CD8-positive, alpha-beta memory T cell (primary cell): ENCODE data around the gene SH2D2A. TPM values are rescaled to one million over a fixed set of nuclear protein-coding genes. Genes with fewer than 3 reads are reported as not detected.

ENCODE experiments used
- CTCF ChIA-PET: fragments of 350-600 bp; sonication (Branson Sonifier 250); formaldehyde crosslinking; loops from one replicate; lab custom pipeline; 2021; ENCODE audit warnings: antibody characterized with exemption; lab: Charles Lee
- POLR2A ChIA-PET: fragments of 350-600 bp; sonication (Branson Sonifier 250); formaldehyde crosslinking; loops from one replicate; lab custom pipeline; 2021; ENCODE audit warnings: antibody characterized with exemption; lab: Charles Lee
- DNase-seq, 5 donors: peaks; one replicate each; pipeline versions ENCODE4 v3.0.0 to v3.0.0-alpha.2; 2020 to 2022; ENCODE audit warnings: mixed read lengths in 1 of 5
- H3K27ac ChIP-seq: one replicate; pipeline ENCODE4 v1.7.0; 2013; ENCODE audit warnings: low read depth, mild to moderate bottlenecking, low read length, moderate library complexity
- H3K27me3 ChIP-seq: 2 replicates; pipeline ENCODE4 v1.7.0; 2013; ENCODE audit warnings: low read length, mild to moderate bottlenecking; ENCODE audit not compliant: insufficient read depth, poor library complexity, severe bottlenecking
- H3K36me3 ChIP-seq: 2 replicates; pipeline ENCODE4 v1.7.0; 2013; ENCODE audit warnings: mild to moderate bottlenecking, low read length, moderate library complexity; ENCODE audit not compliant: insufficient read depth
- H3K4me1 ChIP-seq: 2 replicates; pipeline ENCODE4 v1.7.0; 2013; ENCODE audit warnings: mild to moderate bottlenecking, low read length, moderate library complexity; ENCODE audit not compliant: insufficient read depth
- H3K4me3 ChIP-seq: 2 replicates; pipeline ENCODE4 v1.7.0; 2013; ENCODE audit warnings: mild to moderate bottlenecking, low read length
- H3K9me3 ChIP-seq: 2 replicates; pipeline ENCODE4 v1.7.0; 2013; ENCODE audit warnings: mild to moderate bottlenecking, low read length
- H3K27ac Mint-ChIP-seq, 8 donors: one replicate each; pipeline ENCODE4 v1.8.0; 2020 to 2021; ENCODE audit warnings: mixed read lengths in 8 of 8, mild to moderate bottlenecking in 6 of 8, inconsistent platforms in 3 of 8, moderate library complexity in 3 of 8
- H3K27me3 Mint-ChIP-seq, 2 donors: one replicate each; pipeline ENCODE4 v1.8.0; 2020 to 2021; ENCODE audit warnings: mixed read lengths in 2 of 2, mild to moderate bottlenecking in 1 of 2, moderate library complexity in 1 of 2
- H3K36me3 Mint-ChIP-seq, 3 donors: one replicate each; pipeline ENCODE4 v1.8.0; 2020 to 2021; ENCODE audit warnings: mixed read lengths in 3 of 3, inconsistent platforms in 1 of 3, mild to moderate bottlenecking in 1 of 3
- H3K4me1 Mint-ChIP-seq, 3 donors: one replicate each; pipeline ENCODE4 v1.8.0; 2020 to 2021; ENCODE audit warnings: mixed read lengths in 3 of 3, inconsistent platforms in 1 of 3, mild to moderate bottlenecking in 1 of 3
- H3K4me3 Mint-ChIP-seq, 7 donors: one replicate each; pipeline ENCODE4 v1.8.0; 2020 to 2021; ENCODE audit warnings: mixed read lengths in 7 of 7, mild to moderate bottlenecking in 6 of 7, moderate library complexity in 4 of 7, inconsistent platforms in 2 of 7
- H3K9me3 Mint-ChIP-seq, 5 donors: one replicate each; pipeline ENCODE4 v1.8.0; 2020 to 2022; ENCODE audit warnings: mixed read lengths in 5 of 5, mild to moderate bottlenecking in 3 of 5, moderate library complexity in 2 of 5, inconsistent platforms in 1 of 5
- polyA plus RNA-seq: library from polyadenylated mRNA; unstranded; fragments of 300-500 nt; fragmentation: Illumina TruSeq; gene quantifications from one replicate; pipeline ENCODE4 v1.2.3, GENCODE V29; 2021
- total RNA-seq, 2 experiments: library from RNA; stranded (reverse); gene quantifications; one replicate each; pipeline ENCODE4 v1.2.3, GENCODE V29; 2021

SH2D2A gene
- total and polyA plus RNA-seq, 3 experiments from 2014 or later: 62.1 to 170 (median 163) TPM

DNA sequence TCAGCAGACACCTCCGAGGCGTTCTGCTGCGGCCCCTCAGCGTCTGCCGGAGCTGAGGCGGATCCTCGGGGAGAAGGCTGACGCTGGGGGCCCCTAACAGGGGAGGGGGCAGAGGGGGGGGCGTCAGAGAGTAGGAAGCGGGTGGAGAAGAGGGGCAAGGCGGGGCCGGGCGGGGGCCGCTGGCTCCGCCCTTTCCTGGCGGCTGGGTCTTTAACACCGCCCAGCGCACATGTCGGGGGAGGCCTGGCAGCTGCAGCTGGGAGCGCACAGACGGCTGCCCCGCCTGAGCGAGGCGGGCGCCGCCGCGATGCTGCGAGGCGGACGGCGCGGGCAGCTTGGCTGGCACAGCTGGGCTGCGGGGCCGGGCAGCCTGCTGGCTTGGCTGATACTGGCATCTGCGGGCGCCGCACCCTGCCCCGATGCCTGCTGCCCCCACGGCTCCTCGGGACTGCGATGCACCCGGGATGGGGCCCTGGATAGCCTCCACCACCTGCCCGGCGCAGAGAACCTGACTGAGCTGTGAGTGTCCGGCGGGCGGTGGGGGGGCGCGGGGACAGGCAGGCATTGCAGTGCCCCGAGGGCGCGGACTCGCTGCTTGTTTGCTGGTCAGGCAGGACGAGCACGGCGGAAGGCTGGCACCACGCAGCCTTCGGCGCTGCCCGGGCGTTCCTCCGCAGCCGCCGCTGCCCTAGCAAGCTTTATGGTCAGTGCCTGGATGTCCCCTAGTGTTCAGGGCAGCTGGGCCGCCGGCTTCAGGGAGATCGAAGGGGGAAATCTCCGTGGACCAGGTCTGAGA, 44.2 kb upstream of the SH2D2A start, which contains the start of gene NTRK1:
Gene NTRK1 (plus strand): TSS at position 238 of the 796 bp plus-strand sequence. CDS start 70 bp downstream, at position 308.
- Mint-ChIP-seq H3K4me3 (peak within 1 kb of the TSS; percentile 74 to 90 (median 81)), H3K9me3 (no peaks in the 10 kb centered on the region), H3K4me1 (peaks cover 18 to 38% (median 24%) of the 10 kb centered on the region in 3 donors), H3K27ac (peak within 1 kb of the TSS in 5 of 8 donors; percentile 14 to 91 (median 52)), H3K36me3 (no peaks in the 10 kb centered on the region), H3K27me3 (peaks cover 45 to 68% of the 10 kb centered on the region in 2 donors)
- peak within 1 kb of the TSS; percentile 64 for H3K4me3 ChIP-seq
- H3K27me3 ChIP-seq: peaks cover 40% of the 10 kb centered on the region
- H3K4me1 ChIP-seq: peaks cover 21% of the 10 kb centered on the region
- no peaks in the 10 kb centered on the region for H3K9me3 ChIP-seq
- H3K36me3 ChIP-seq: no peaks in the 10 kb centered on the region
- no peak within 1 kb of the TSS for H3K27ac ChIP-seq
- ChIA-PET POLR2A (interaction anchor here (0.6 to 2.6 kb wide), 10 partner anchors 12 to 140 kb away, joined by 3 to 16 read pairs (median 3); partner anchors contain the start of genes METTL25B and SH2D2A), CTCF (interaction anchor here (0.9 to 6.4 kb wide), 34 partner anchors 8 to 415 kb away, joined by 3 to 146 read pairs (median 6); partner anchors contain the start of genes CRABP2, HDGF, ISG20L2 and METTL25B)
- DNase-seq: peak; percentile 46 to 74 (median 51)

DNA sequence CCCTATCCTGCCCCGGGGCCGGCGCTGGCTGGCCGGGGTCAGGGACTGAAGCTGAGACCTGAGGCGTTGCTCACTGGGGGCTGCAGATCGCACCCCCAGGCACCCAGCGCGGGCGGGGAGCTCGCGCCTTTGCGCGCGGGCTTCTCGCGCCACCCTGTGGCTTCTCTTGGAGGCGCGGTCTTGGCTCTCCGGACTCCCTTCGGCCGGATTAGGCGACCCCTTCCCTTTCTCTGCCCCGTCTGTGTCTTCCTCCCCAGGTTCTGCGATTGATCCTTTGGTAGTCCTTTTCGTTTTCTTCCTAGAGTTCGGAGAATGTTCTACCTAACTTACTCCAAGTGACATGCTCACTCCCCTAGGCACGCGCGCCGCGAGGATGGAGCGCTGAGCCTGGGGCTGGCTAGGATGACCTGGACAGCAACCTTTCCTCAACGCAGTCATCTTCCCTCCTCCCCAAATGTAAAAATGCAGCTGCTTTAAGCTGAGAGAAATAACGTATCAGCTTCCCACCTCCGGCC, 43.5 kb upstream of the SH2D2A start:
- Histone ChIP-seq H3K9me3 (no peaks in the 10 kb centered on the region), H3K36me3 (no peaks in the 10 kb centered on the region), H3K4me3 (peak overlapping the region; percentile 64), H3K27me3 (peaks cover 40% of the 10 kb centered on the region), H3K4me1 (peaks cover 21% of the 10 kb centered on the region), H3K27ac (no peak overlapping the region)
- ChIA-PET POLR2A (interaction anchor here (0.6 to 2.6 kb wide), 10 partner anchors 11 to 132 kb away, joined by 3 to 16 read pairs (median 3); partner anchors contain the start of genes METTL25B and SH2D2A), CTCF (interaction anchor here (0.6 to 6.4 kb wide), 41 partner anchors 9 to 414 kb away, joined by 3 to 146 read pairs (median 6); partner anchors contain the start of genes CRABP2, ISG20L2, METTL25B and MRPL24)
- peak; percentile 46 to 71 (median 49) for DNase-seq
- Mint-ChIP-seq H3K4me1 (peaks cover 14 to 36% (median 19%) of the 10 kb centered on the region in 3 donors), H3K4me3 (peak overlapping the region; percentile 74 to 90 (median 81)), H3K27ac (peak overlapping the region in 4 of 8 donors; percentile 7 to 85 (median 33)), H3K27me3 (peaks cover 41 to 61% of the 10 kb centered on the region in 2 donors), H3K9me3 (no peaks in the 10 kb centered on the region), H3K36me3 (no peaks in the 10 kb centered on the region)

DNA sequence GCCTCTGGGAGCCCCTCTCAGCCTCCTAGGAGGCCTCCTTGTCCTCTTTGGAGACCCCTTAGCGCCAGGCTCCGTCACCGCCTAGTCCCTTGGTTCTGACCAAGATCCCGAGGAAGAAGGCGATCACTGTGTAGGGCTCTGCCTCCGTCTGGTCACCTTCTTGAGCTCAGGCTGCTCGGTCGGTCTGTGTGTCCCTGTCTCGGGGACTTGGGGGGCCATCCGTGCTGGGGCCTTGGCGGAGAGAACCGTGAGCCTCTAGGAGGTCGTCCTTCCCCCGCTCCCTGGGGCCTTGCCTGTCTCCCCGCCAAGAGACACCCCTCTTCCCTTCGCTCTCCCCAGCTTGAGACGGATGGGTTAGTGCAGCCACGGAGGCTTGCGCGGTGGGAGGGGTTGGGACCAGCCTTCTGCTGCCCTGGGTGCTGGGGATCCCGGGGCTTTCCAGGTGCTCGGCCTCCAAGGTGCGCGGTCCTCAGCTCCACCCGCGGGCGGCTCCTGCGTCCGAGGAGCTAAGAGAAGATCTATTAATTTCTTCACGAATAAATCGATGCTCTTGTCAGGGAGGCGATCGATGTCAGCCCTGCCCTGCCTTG, 43.0 kb upstream of the SH2D2A start:
- Histone ChIP-seq H3K36me3 (no peaks in the 10 kb centered on the region), H3K27me3 (peaks cover 40% of the 10 kb centered on the region), H3K4me3 (peak overlapping the region; percentile 46), H3K4me1 (peaks cover 21% of the 10 kb centered on the region), H3K9me3 (no peaks in the 10 kb centered on the region), H3K27ac (no peak overlapping the region)
- Mint-ChIP-seq H3K9me3 (no peaks in the 10 kb centered on the region), H3K4me1 (peaks cover 14 to 36% (median 19%) of the 10 kb centered on the region in 3 donors), H3K36me3 (no peaks in the 10 kb centered on the region), H3K27ac (peak overlapping the region in 2 of 8 donors; percentile 34 to 91), H3K4me3 (peak overlapping the region; percentile 74 to 90 (median 81)), H3K27me3 (peaks cover 39 to 55% of the 10 kb centered on the region in 2 donors)
- POLR2A ChIA-PET: interaction anchor here (0.6 to 2.6 kb wide), 7 partner anchors 11 to 63 kb away, joined by 3 to 16 read pairs (median 3); partner anchors contain the start of gene SH2D2A
- CTCF ChIA-PET: interaction anchor here (0.6 to 6.4 kb wide), 39 partner anchors 9 to 414 kb away, joined by 3 to 146 read pairs (median 6); partner anchors contain the start of genes CRABP2, ISG20L2, METTL25B and MRPL24
- DNase-seq: peak in 1 of 5 donors; percentile 10

DNA sequence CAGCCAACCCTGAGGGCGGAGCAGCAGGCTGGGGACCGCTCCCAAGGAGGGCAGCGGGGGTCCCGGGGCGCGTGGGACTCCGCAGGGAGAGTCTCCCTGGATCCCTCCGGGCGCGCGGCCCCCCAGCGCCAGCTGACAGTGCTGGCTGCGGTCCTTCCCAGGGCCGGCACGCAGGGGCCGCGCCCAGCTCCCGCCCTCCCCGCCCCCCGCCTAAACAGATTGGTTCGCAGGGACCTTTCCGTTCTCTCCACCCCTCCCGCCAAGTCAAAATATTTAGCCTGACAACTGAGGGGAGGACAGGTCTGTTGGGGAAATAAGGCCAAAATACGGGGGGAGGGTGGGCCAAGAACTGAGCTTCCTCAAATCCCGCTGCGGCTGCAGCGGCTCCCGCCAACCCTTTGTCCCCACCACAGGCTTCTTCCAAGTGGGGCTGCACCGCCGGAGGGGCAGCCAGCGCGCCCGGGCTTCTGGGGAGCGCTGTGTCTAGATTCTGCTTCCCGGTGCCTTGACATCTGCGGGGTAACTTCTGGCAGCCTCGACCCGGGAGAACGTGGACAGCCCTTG, 42.4 kb upstream of the SH2D2A start, which contains the start of gene INSRR:
Gene INSRR (minus strand): TSS at position 159 of the 564 bp plus-strand sequence. CDS start 496 bp downstream, outside the sequence.
- no peak for DNase-seq
- no peaks in the 10 kb centered on the region for H3K36me3 Mint-ChIP-seq
- Histone ChIP-seq H3K9me3 (no peaks in the 10 kb centered on the region), H3K27me3 (peaks cover 35% of the 10 kb centered on the region), H3K4me3 (peak within 1 kb of the TSS; percentile 46), H3K36me3 (no peaks in the 10 kb centered on the region), H3K4me1 (peaks cover 21% of the 10 kb centered on the region), H3K27ac (no peak within 1 kb of the TSS)
- H3K4me3 Mint-ChIP-seq: peak within 1 kb of the TSS; percentile 74 to 90 (median 81)
- peaks cover 14 to 35% (median 19%) of the 10 kb centered on the region in 3 donors for H3K4me1 Mint-ChIP-seq
- peaks cover 38 to 51% of the 10 kb centered on the region in 2 donors for H3K27me3 Mint-ChIP-seq
- no peaks in the 10 kb centered on the region for H3K9me3 Mint-ChIP-seq
- ChIA-PET CTCF (interaction anchor here (0.9 to 6.4 kb wide), 26 partner anchors 10 to 170 kb away, joined by 3 to 146 read pairs (median 7); partner anchors contain the start of genes ISG20L2, METTL25B, MRPL24 and PEAR1), POLR2A (interaction anchor here (1.4 to 2.6 kb wide), 2 partner anchors 10 to 61 kb away, joined by 5 to 16 read pairs; no protein-coding TSS in a partner anchor)
- H3K27ac Mint-ChIP-seq: peak within 1 kb of the TSS in 2 of 8 donors; percentile 34 to 91

DNA sequence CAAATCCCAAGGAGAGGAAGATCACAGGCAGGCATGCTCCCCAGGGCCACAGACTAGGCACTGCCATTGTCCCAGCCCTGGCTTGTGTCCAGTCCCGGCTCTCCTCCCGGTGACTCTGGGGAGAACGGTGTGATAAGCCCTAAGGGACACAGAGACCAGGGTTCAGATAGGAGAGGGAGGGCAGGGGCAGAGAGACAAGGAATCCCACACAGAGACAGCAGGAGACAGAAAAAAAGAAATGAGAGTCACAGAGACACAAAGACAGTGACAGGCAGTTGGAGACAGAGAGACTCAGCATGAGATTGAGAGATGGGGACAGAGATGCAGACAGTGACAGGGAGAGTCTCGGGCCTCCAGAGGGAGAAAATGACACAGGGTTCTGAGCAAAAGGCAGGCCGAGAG, 41.9 kb upstream of the SH2D2A start:
- POLR2A ChIA-PET: interaction anchor here (2.6 kb wide), 1 partner anchor 60 kb away, joined by 16 read pairs; no protein-coding TSS in a partner anchor
- Mint-ChIP-seq H3K27me3 (peaks cover 34 to 47% of the 10 kb centered on the region in 2 donors), H3K9me3 (no peaks in the 10 kb centered on the region), H3K4me3 (peak overlapping the region; percentile 16 to 83 (median 58)), H3K4me1 (peaks cover 14 to 32% (median 17%) of the 10 kb centered on the region in 3 donors), H3K27ac (peak overlapping the region in 1 of 8 donors; percentile 83), H3K36me3 (no peaks in the 10 kb centered on the region)
- no peak overlapping the region for H3K27ac ChIP-seq
- H3K4me3 ChIP-seq: no peak overlapping the region
- no peaks in the 10 kb centered on the region for H3K36me3 ChIP-seq
- H3K27me3 ChIP-seq: peaks cover 31% of the 10 kb centered on the region
- no peak for DNase-seq
- peaks cover 21% of the 10 kb centered on the region for H3K4me1 ChIP-seq
- CTCF ChIA-PET: interaction anchor here (1.1 to 6.4 kb wide), 10 partner anchors 11 to 169 kb away, joined by 3 to 146 read pairs (median 10); no protein-coding TSS in a partner anchor
- H3K9me3 ChIP-seq: no peaks in the 10 kb centered on the region

DNA sequence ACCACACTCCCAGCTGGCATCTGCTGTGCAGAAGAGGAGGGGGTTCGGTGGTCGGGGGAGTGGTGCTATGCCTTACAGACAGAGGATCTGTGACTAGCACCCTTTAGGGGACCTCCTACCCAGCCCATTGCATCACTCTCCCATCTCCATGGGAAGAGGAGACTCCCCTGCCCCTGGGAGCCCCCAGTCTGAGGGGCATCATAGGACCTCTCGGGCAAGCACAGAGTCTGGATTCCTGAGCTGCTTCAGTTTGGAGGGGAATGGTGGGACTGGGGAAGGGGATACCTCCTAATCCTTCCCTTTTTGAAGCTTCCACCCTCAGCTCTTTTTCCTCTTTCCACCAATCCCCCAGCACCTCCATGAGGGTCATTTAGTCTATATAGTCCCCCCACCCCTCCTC, 40.9 kb upstream of the SH2D2A start:
- no peak overlapping the region for H3K4me3 Mint-ChIP-seq
- peak overlapping the region in 1 of 8 donors; percentile 74 for H3K27ac Mint-ChIP-seq
- no peak for DNase-seq
- H3K4me1 Mint-ChIP-seq: peaks cover 9 to 26% (median 10%) of the 10 kb centered on the region in 3 donors
- no peaks in the 10 kb centered on the region for H3K9me3 ChIP-seq
- no peak overlapping the region for H3K4me3 ChIP-seq
- peaks cover 24 to 36% of the 10 kb centered on the region in 2 donors for H3K27me3 Mint-ChIP-seq
- POLR2A ChIA-PET: interaction anchor here (0.9 kb wide), 1 partner anchor 8 kb away, joined by 3 read pairs; no protein-coding TSS in a partner anchor
- peaks cover 21% of the 10 kb centered on the region for H3K4me1 ChIP-seq
- H3K36me3 Mint-ChIP-seq: no peaks in the 10 kb centered on the region
- CTCF ChIA-PET: interaction anchor here (0.7 to 6.4 kb wide), 8 partner anchors 10 to 168 kb away, joined by 3 to 109 read pairs (median 6); partner anchors contain the start of gene SH2D2A
- H3K27ac ChIP-seq: no peak overlapping the region
- H3K9me3 Mint-ChIP-seq: no peaks in the 10 kb centered on the region
- H3K36me3 ChIP-seq: no peaks in the 10 kb centered on the region
- peaks cover 23% of the 10 kb centered on the region for H3K27me3 ChIP-seq
